COLO829 (cell line): Measurements from ENCODE around the gene CYP4F11.
"Not testable (repeated sequence)": the region's sequence is repeated elsewhere in the genome, so short reads cannot be mapped to it uniquely, and the experiment has no call there.

ENCODE experiments used
- DNase-seq: peaks from one replicate; pipeline ENCODE4 v3.0.0; 2012; ENCODE audit warnings: low spot score

CYP4F11 gene

GRCh38 chr19:15923702-15924101, 10.6 kb downstream of the CYP4F11 start:
- DNase-seq = no peak

DNA sequence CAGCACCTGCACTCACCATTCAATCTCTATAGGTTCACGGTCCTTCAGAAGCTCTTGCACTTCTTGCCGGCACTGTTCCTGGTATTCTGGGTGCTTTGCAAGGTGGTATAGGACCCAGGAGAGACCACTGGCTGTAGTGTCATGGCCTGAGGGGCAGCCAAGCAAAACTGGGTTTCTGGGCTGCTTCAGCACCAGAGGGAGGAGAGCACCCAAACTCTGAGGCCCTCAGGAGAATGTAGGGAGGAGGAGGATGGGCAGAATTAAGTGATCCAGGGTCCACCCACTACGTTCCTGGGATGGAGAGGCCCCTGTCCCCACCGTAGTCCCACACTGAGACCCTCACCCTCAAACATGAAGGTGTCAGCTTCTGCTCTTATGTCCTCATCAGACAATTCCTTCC, 12.3 kb downstream of the CYP4F11 start:
- no peak for DNase-seq

DNA sequence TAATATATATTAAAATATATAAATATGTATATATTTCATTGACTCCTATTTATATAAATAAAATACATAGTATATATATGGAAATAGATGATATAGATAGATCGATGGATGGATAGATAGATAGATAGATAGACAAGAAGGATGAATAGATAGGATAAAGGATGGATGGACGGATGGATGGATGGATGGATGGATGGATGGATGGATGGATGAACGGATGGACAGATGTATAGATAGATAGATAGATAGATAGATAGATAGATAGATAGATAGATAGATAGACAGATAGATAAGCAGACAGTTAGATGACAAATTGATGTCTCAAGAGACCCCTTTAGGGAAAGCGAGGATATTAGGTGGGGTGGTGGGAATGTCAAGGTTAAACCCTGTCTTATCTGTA, 15.1 kb downstream of the CYP4F11 start:
- DNase-seq = no peak

- DNase-seq = no peak
These were observed 19.2 kb downstream of the CYP4F11 start for GRCh38 chr19:15915109-15915508.

DNA sequence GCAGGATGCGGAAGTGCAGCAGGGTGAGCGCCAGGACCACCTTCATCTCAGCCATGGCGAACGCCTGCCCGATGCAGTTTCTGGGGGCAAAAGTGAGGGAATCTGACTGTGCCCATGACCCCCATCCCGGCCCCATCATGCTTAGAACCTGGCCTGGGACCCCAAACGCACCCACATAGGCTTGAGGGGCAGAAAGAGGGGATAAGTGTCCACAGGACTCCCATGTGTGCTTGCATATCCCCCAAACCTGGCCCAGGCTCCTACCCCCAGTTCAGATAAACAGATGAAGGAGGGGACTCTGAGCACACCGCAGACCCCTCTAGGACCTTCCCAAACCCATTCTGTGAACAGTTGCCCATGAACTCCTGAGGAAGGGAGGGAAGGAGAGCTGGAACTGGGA, 20.5 kb downstream of the CYP4F11 start:
- DNase-seq = no peak

- no peak for DNase-seq
These were observed 20.9 kb downstream of the CYP4F11 start for GRCh38 chr19:15913384-15913783.

DNA sequence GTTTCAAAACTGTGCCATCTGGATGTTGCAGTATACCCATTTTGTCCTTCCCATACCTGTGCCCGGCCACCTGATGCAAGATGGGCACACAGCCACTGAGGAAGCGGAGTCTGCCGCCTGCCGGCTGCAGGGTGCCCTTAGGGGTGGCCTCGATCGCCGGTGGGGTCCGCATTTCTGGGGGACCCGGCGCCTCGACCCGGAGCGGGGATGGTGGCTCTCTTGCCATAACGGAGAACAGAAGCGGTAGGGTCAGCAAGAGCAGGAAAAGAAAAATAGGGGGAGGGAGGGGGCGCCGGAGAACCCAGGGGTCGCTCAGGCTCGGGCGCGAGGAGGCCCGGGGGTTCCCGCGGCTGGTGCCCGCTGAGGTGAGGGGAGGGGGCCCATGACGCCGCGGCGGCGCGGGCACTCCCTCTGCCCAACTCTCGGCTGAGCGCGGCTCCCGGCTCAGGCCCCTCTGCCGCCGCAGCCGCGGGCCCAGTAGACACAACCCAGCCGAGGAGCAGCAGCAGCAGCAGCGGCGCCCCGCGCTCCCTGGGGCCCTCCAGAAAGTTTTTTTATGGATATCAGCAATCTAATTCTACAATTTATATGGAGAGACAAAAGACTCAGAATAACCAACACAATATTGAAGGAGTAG, 22.6 kb downstream of the CYP4F11 start:
- DNase-seq = no peak

DNA sequence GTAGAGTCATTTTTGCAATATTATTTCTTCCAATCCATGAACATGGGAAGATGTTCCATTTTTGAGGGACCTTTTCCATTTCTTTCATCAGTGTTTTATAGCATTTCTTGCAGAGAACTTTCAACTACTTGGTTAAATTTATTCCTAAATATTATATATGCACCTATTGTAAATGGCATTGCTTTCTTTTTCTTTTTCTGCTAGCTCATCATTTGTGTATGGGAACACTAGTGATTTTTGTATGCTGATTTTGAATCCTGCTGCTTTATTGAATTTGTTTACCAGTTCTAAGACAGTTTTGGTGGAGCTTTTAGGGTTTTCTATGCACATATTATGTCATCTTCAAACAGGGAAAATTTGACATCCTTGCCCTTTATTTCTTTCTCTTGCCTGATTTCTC, 29.3 kb downstream of the CYP4F11 start:
- no peak for DNase-seq

- DNase-seq = not testable (repeated sequence)
These were observed 31.4 kb downstream of the CYP4F11 start for GRCh38 chr19:15902898-15903297.

DNA sequence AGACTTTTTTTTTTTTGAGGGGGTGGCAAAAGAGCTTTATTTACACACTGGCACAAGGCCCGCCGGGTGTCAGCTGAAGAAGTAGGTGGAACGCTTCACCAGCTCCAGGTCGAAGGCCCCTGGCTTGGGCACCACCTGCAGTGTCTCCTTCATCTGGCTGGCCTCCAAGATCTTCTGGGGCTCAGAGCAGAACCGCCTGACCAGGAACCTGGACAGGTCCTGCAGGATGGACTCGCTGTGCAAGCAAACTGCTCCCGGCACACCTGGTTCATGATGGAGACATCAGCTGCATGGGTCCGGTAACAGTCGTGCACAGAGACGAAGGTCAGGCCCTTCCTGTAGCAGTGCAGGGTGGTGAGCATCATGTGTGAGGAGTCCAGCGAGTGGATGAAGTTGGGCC, 32.1 kb downstream of the CYP4F11 start:
- no peak for DNase-seq

DNA sequence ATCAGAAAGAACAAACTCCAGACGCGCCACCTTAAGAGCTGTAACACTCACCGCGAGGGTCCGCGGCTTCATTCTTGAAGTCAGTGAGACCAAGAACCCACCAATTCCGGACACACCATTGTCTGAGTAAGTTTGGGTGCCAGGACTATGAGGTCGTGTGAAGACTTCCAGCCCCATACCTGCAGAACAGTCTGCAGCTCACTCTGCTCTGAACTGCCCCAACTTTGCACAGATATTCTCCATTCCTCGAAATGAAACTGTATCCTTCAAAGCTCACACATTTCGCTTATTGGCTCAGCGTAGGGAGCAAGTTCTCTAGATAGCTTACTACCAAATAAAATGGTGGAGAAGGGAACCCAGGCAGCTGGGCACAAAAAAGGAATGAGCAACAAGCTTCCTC, 33.8 kb downstream of the CYP4F11 start:
- no peak for DNase-seq

- not testable (repeated sequence) for DNase-seq
These were observed 34.3 kb downstream of the CYP4F11 start for GRCh38 chr19:15900032-15900431.

- DNase-seq = not testable (repeated sequence)
These were observed 34.8 kb downstream of the CYP4F11 start for GRCh38 chr19:15899561-15899960.

- no peak for DNase-seq
These were observed 36.5 kb downstream of the CYP4F11 start, which contains the start of gene CYP4F2 for GRCh38 chr19:15897738-15898276. TSS of gene CYP4F2 (minus strand) at chr19:15898074. CDS start at chr19:15897611, 463 bp downstream.

- DNase-seq = no peak
These were observed 37.1 kb downstream of the CYP4F11 start for GRCh38 chr19:15897026-15897737.

DNA sequence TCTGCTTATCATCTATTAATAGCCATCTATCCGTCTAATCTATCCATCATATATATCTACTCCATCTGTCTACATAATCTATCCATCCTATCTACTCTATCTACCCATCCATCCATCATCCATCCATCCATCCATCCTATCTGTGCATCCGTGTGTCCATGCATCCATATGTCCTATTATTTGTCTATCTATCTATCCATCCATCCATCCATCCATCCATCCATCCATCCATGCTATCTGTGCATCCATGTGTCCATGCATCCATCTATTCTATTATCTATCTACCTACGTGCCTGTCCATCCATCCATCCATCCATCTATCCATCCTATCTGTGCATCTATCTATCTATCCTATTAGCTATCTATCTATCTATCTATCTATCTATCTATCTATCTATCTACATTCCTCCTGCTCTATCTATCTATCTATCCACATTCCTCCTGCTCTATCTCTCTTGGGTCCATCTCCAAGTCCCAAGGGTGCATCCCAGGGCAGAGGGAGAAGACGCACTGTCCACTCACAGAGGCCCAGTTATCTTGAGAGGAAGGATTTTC, 38.4 kb downstream of the CYP4F11 start:
- DNase-seq = no peak

DNA sequence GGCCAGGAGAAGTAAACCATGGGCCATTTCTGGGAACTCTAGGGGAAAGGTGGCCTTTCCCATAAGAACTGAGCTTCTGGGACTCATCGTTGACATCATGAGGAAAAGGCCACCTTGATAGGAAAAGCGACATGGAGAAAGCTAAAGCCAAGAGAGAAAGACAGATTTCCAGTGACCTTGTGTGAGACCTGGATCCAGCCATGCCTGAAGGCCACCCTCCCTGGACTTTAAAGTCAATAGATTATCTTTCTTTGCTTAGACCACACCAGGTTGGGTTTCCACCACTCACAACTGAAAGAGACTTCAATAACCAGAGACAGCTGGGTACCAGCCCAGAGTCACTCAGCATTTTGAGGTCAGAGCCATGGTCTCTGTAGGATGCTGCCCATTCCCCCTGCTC, 40.0 kb downstream of the CYP4F11 start:
- DNase-seq = no peak

- no peak for DNase-seq
These were observed 40.9 kb downstream of the CYP4F11 start for GRCh38 chr19:15893477-15893876.

GRCh38 chr19:15892012-15892411, 42.3 kb downstream of the CYP4F11 start:
- DNase-seq = no peak

DNA sequence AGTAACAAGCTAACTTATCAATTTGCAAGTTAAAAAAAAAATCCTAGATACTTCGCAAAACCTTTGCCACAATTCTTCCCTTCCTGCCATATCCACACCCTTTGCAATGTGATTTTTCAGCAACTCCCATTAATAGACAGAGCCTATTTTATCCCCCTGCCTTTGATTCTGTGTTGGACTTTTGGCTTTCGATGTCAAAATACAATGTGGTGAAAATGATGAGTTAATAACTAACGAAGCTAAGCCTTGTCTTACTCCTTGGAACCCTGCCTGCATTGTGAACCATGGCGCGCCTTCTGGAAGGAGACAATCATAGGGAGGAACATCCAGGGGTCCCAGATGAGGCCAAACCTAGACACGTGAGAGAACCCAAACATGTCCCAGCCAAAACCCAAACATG, 42.9 kb downstream of the CYP4F11 start:
- DNase-seq = no peak

DNA sequence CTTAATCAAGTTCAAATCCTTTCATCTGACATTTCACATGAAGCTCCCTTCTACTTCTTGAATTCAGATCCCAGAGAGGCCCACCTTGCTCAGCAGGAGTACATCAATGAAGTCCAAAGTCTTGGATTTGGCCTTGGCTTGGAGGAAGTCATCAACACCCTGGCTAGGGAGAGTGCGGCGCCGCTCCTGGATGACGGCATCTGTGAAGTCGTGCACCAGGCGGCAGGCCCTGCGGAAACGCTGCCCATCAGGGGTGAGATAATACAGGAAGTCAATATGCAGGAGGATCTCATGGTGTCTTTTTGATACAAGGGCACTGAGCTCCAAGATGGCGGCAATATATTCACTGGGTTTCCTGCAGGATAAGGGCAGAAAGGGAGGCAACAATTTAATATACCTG, 45.0 kb downstream of the CYP4F11 start:
- DNase-seq = not testable (repeated sequence)

DNA sequence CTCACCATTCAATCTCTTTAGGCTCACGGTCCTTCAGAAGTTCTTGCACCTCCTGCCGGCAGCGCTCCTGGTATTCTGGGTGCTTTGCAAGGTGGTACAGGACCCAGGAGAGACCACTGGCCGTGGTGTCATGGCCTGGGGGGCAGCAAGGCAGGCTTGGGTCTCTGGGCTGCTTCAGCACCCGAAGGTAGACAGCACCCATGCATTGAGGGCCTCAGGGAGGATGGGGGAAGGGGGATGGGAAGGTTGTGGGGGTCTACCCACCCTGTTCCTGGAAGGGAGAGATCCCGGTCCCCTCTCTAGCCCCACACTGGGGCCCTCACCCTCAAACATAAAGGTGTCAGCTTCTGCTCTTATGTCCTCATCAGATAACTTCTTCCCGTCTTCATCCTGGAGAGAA, 48.4 kb downstream of the CYP4F11 start:
- DNase-seq = no peak

DNA sequence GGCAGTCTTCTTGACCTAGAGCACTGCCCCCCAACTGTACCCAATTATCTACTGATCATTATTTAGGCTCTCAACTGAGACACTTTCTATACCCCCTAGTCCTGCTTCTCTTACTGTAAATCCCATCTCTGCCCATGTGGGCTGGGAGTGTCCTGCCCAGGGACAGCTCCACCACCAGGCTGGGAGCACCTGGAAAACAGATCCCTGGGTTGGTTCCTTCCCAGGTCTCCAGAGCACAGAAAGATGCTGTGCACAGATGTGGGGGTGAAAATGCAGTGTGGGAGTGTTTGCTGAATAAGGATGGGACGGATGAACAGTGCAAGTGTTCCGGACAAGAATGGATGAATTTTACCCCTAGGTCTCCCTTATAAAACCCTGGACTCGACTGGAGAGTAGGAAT, 49.2 kb downstream of the CYP4F11 start:
- DNase-seq = no peak
